Loucy (cell line): ENCODE data around the gene NDUFS6.

Experiments used
- CTCF ChIP-seq: fragments of 200-600 bp; sonication (generic); conservative IDR thresholded peaks from 2 replicates; pipeline ENCODE4 v1.5.1; 2014; ENCODE audit warnings: mild to moderate bottlenecking, antibody characterized with exemption, low read length
- EZH2phosphoT487 ChIP-seq: fragments of 200-600 bp; IDR thresholded peaks from 2 replicates; pipeline ENCODE4 v1.6.1; 2018; ENCODE audit warnings: antibody characterized with exemption, mild to moderate bottlenecking, moderate library complexity, borderline replicate concordance

GRCh38 chr5:1763960-1764605, 37.1 kb upstream of the NDUFS6 start:
- TF ChIP-seq EZH2phosphoT487 (no peak), CTCF (no peak)
